Activated CD4-positive, alpha-beta T cell treated with anti-CD3 and anti-CD28 coated beads for 24 hours (primary cell): ENCODE results near the gene NCF2.

Experiments used
- DNase-seq, 2 donors: peaks; one replicate each; pipeline ENCODE4 v3.0.0-alpha.2; 2020; ENCODE audit warnings: low read depth in 2 of 2

NCF2 gene

DNA sequence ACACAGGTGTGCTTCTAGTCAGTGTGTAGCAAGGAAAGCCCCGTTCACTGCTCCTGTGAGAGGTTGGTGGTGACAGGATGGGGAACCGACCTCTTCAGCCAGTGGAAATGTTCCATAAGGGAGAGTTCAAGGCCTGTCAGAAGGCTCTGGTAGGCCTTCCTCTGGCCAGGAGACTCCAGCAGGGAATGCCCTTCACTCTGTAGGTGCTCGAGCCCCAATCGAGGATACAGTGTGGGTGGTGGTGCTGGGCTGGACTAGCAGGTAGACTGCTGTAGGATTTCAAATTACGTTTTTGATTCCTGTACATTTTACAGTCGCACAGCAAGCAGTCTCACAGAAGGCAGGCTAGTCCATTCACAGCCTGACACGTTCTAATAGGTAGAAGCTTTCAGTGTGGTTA, 37.8 kb downstream of the NCF2 start:
- DNase-seq: no peak

DNA sequence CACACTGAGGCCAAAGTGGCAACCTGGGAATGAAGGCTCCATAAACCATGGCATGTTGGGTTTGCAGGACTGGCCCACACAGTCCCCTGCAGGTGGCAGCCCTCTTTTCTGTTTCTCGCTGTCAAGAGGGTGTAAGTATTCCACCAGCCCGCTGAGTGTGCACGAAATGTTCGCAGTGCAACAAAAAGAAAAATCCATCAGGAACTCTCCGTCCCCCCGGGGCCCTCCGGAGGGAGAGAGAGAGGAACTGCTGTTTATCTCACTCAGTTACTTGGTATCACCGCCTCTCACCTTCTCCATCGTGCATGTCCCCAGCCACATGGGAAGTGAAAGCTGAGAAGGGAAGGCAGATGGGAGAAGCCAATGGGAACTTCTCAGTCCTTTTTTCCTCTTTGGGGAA, 38.3 kb downstream of the NCF2 start:
- DNase-seq: no peak

DNA sequence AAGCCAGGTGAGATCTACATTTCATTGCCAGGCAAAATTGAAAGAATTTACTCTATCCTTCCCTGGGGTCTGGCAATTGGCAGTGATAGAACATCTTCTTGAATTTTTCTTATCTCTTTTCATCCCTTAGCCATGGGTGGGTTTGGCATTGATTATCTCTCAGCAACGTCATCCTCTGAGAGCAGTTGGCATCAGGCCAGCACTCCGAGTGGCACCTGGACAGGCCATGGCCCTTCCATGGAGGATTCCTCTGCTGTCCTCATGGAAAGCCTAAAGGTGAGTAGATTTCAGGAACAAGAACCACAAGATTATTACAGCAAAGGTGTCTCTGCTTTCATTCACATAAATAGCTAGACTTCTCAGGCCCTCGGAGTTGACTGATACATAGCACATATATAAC, 39.3 kb downstream of the NCF2 start:
- no peak for DNase-seq

DNA sequence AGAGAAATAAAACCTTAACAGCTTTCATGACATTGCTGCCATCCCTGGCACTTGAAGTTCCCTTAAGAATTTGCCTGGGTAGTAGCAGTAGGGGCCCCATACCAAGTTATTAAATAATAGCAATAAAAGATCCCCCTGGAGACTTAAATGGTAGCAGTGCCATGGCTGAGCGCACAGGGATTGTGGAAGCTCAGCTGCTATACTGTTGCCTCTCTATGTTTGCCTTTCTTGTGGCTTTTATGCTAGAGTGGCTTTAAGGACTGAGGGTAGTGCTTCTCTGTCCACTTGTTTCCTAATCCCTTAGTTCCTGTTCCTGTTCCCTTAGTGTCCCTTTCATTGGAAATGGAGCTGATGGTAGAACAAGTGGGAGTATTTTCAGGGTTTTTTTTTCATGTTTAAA, 42.1 kb downstream of the NCF2 start:
- no peak for DNase-seq

DNA sequence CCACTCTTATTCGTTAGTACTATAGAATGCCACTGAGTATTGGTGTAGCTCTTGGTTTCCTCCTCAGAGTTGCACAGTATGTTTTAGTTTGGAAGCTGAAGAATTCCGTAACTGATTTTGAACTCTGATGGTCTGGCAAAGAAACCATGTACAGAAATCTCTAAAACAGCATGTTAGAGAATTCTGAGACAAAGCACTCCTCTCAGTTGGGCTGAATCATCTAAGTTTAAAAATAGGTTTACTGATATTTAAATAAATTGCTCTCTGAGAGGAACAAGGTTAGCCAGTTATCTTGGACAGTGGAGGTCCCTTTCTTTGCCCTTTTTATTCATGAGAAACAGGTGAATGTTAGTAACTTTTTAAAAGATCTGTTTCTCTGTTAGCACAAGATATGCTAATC, 43.8 kb downstream of the NCF2 start:
- DNase-seq: no peak

DNA sequence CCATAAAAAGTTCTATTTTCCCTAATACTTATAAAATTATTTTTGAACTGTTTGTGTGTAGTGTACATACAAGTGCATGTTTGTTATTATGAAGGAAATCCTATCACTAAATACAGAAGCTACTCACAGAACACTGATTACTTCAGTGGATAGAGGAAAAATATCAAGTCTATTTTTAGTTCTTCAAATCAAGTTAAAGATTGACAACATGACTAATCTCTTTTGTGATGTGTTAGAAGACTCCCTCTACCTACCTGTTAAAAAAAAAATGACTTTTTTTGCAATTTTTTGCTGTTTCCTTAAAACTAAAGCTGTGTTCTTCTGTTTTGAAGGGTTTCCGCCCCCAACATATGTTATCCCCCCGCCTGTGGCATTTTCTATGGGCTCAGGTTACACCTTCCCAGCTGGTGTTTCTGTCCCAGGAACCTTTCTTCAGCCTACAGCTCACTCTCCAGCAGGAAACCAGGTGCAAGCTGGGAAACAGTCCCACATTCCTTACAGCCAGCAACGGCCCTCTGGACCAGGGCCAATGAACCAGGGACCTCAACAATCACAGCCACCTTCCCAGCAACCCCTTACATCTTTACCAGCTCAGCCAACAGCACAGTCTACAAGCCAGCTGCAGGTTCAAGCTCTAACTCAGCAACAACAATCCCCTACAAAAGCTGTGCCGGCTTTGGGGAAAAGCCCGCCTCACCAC, 45.5 kb downstream of the NCF2 start:
- DNase-seq: no peak

DNA sequence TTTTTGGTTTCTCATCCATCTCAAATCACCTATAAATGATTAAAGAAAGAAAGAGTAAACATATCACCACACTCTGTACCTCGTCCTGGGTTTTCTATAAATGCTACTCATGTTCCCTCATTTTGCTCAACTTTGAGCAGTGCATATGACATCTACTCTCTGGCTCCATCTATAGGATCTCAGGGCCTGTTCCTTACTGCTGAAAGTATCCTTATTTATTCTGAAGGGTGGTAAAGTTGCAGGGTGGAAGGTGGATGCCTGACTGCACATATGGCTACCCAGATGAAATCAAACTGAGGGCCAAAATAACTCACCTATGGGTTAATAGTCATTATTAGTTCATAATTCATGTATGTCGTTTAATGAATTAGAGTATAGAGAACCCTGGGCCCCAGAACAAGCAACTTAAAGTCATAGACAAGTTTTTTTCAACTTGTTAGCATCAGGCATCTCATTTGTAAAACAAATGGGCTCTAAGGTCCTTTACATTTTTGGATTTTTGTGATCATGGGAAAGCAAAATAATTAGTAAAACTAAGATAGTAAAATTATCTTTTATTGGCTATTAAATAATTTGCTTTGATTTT, 46.5 kb downstream of the NCF2 start:
- DNase-seq: no peak

DNA sequence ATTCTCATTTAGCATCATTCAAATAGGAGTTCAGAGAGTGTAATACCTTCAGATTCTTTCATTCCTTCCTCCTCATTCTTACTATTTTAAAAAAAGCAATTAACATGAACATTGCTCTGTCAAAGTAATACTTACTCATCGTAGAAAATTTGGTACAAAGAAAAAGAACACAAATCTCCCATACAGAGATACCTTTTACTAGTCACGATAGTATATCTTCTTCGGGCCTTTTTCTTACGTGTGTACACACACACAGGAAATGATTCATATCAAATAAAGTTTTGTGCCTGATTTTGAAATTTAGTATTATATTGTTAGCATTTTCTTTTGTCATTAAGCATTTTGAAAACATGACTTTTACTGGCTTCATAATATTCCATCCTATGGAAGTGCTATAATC, 52.9 kb downstream of the NCF2 start:
- no peak for DNase-seq

DNA sequence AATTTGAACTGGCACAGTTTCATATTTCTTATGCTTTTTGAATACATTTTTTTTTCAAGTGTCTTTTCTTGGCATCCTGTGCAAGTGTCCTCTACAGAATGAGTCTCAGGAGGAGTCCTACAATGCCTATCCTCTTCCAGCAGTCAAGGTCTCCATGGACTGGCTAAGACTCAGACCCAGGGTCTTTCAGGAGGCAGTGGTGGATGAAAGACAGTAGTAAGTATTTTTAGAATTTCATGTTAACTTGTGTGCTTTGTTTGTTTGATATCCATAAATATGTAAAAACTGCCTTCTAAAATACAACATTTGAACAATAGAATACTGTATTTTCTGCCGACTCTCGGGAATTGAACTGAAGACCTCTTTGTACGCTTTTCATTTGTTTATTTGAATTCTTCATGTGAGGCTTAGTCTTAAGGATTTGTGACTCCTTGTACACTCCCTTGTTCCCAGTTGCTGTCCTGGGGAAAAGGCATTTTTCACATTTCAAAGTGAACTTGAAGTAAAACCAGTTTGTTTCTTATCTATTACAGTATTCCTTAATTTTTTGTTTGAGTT, 56.6 kb downstream of the NCF2 start:
- DNase-seq: no peak

DNA sequence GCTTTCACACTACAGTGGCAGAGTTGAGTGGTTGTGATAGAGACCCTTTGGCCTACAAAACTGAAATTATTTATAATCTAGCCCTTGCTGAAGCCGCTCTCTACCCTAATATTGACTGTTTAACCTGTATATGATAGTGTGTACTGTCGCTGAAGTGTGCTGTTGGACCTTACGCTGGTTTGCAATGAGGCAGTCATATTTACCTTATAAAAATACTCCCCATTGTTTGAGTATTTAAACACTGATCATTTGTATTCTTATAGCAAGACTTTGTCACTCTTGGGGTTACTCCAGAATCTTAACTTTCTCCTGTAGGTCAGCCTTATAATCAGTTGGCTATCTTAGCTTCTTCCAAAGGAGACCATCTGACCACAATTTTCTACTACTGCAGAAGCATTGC, 61.7 kb downstream of the NCF2 start:
- DNase-seq: no peak

DNA sequence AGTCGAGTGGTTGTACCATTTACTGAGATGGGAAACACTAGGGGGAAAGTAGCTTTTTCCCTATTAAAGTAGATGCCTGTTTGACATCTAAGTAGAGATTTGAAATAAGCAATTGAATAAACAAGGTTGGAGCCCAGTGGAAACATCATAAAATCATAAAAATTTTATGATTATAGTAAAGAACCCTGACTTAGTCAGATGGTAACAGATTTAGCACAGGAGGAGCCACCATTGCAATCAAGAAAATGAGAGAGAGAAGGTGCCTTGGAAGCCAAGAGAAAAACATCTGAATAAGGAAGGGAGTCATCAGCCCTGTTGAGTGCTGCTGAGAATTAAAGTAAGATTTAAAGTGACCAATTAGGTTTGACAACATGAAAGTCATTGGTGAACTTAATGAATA, 68.2 kb downstream of the NCF2 start:
- DNase-seq: no peak

DNA sequence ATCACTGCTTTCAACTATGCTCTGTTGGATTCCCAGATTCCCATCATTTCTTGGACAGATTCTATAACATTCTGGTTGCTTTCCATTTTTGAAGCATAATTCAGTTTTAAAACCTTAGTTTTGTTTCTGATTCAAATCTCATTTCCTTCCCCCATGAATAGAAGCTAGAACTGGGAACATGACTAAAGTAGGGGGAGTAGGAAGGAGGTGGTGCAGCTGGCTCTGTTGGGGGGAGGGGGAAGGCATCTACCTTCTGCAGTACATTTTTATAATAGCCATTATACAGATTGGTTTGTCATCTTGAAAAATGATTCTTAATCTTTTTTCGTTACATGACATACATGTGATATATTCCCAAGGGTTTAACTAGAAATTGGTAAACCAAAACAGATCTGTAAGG, 69.9 kb downstream of the NCF2 start:
- DNase-seq: no peak

DNA sequence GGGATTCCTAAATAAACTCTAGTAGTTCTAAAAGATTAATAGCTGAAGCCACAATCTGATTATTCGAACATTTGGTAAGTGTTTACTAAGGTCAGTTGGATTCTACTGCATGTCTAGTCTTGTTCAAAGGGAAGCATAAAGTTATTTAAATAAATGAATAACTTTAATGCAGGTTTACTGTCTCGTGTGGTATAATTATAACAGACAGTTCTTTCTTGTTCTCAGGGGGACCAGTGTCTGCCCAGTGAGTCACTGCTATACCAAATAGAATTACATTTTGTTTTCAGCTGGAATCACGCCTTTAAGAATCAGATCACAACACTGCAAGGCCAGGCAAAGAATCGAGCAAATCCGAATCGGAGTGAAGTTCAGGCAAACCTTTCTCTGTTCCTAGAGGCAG, 72.9 kb downstream of the NCF2 start:
- no peak for DNase-seq

DNA sequence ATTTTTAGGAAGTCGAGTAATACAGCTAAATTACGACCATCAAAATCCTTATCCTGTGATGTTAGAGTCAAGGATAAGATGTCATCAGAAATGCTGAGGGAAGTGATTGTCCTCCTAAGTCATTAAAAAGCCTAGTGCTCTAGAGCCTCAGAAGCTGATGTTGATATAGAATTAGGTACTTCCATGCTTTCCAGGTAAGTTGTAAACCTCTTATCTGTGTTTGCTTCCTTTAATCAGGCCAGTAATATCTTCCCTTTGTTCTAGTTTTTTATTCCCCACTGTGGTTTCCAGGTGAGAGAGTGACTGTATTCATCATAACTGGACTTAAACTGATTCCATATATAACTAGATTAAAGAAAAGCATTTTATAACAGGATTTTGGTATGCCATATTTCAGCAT, 73.5 kb downstream of the NCF2 start:
- no peak for DNase-seq

DNA sequence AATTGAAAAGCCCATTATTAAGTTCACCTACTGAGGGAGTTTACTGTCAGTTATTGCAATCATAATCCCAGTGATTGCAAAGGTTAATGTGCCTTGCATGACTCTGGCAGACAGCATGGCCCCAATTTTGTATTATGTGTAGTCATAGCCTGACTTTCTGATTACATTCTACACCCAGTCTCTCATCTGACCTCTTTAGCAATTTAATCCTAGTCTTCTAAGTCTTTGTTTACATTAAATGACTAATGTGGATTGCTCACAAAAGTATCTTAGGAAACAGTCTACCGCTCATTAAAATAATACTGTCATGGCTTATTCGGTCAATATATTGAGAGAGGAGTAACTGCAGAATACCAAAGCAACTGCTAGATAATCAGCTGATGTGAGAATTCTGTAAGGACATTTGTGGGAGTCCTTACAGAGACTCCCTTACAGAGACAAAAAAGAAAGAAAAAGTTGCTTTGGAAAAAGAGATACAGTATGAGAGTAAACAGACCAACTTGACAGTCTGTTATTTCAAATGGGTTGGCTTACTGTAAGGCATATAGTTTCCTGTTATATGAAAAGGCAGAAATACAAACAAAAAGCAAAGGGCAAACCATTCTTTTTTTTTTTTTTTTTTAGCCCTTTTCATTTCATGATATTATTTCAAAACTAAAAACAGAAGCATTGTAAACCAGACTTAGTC, 75.1 kb downstream of the NCF2 start:
- DNase-seq: no peak

DNA sequence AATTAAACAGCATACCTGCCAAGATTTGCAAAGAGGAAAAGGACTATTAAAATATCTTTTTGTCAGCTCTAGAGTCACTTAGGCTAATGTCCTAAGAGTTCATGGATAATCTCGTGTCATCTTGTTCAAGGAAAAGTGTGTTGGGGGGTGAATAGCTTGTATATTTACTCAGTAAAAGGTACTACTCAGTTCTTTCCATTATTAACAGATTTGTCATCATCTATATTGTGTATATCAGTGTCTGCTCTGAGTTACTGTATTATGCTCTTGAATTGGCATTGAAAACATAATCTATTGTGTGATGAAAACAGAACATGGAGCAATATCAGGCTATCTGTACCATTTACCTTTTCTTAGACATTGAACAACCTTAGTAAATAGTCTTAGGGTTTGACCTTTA, 76.0 kb downstream of the NCF2 start:
- DNase-seq: no peak

DNA sequence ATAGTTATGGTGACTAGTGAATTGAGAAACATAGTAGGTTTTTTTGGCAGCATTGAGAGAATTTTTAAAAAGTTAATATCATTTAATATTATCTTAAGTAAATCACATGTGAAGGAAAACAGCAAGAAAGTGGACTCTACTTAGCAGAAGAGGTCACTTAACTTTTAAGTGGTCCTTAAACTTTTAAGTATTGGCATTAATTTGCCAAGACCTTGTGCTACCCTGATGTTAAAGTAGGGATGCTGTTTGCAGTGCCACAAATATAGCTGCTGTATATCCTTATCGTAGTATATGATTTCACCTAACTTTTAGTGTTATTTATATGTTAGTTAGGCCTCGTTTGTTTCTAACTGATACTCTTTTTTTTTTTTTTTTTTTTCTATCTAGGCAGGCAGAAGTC, 77.8 kb downstream of the NCF2 start:
- no peak for DNase-seq

DNA sequence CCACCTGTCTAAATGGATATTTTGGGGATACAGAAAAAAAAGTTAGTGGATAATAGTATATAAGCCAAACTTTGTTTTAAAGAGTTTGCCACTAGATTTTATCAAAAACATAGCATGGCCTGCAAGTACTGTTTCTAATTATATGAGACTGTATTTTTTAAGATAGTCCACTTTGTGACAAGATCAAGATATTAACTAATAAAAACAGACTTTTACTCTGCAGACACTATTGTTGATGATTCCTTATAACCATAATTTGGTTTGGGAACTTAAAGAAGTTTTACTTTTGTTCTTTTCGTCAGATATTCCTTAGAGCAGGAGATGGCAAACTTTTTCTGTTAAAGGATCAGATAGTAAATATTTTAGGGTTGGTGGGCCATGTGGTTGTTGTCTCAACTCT, 81.6 kb downstream of the NCF2 start:
- no peak for DNase-seq

DNA sequence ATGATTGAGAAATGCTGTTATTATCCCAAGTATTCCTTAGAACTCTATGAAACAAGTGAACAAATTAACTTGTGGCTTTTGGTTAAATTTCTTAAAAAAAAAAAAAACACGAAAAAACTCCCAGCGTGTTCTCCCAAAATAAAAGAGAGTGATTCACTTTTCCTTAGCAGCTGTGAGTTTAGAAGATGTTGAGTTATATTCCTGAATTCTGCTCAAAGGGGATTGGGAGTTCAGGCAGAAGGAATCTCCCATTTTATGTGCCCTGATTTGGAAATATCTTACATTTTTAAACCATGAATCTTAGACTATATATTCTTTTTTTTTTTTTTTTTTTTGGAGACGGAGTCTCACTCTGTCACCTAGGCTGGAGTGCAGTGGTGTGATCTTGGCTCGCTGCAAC, 83.7 kb downstream of the NCF2 start:
- DNase-seq: no peak
